Measurements from ENCODE around the gene TFDP1. TPM values are rescaled to one million over a fixed set of nuclear protein-coding genes. Genes with fewer than 3 reads are reported as not detected.
"Not testable (repeated sequence)": the region's sequence is repeated elsewhere in the genome, so short reads cannot be mapped to it uniquely, and the experiment has no call there.

TFDP1 gene
- total RNA-seq, 1 donor from 2014 or later, result 42.1 TPM

GRCh38 chr13:113562844-113563243, 21.7 kb upstream of the TFDP1 start:
- DNase-seq, result no peak
- intact Hi-C loops (cut with DNase I), result loop anchor here (5.0 kb wide), 1 partner anchor 106 kb away; no protein-coding TSS in a partner anchor

GRCh38 chr13:113563511-113563910, 21.0 kb upstream of the TFDP1 start:
- ATAC-seq (ENCODE audit: poor library complexity); DNase-seq: not testable (repeated sequence)
- intact Hi-C loops (cut with DNase I), result loop anchor here (5.0 kb wide), 1 partner anchor 106 kb away; no protein-coding TSS in a partner anchor

More at GRCh38 chr13:113562844-113563243, 21.7 kb upstream of the TFDP1 start:
- no peak for ATAC-seq (ENCODE audit: poor library complexity)

GRCh38 chr13:113564331-113565023, 20.1 kb upstream of the TFDP1 start:
- intact Hi-C loops (cut with DNase I), result loop anchor here (5.0 kb wide), 1 partner anchor 107 kb away; no protein-coding TSS in a partner anchor
- DNase-seq, result no peak
- ATAC-seq (ENCODE audit: poor library complexity), result no peak

- intact Hi-C loops (cut with DNase I), result no loop called here
- DNase-seq (no peak), ATAC-seq (ENCODE audit: poor library complexity) (no peak)
These were observed 18.9 kb upstream of the TFDP1 start for GRCh38 chr13:113565526-113566226.

GRCh38 chr13:113566227-113566561, 18.4 kb upstream of the TFDP1 start:
- intact Hi-C loops (cut with DNase I), result no loop called here
- ATAC-seq (ENCODE audit: poor library complexity) (no peak), DNase-seq (no peak)

GRCh38 chr13:113567681-113568080, 16.9 kb upstream of the TFDP1 start:
- DNase-seq (no peak), ATAC-seq (ENCODE audit: poor library complexity) (no peak)
- intact Hi-C loops (cut with DNase I), result no loop called here

GRCh38 chr13:113573065-113573464, 11.5 kb upstream of the TFDP1 start:
- DNase-seq (no peak), ATAC-seq (ENCODE audit: poor library complexity) (no peak)
- intact Hi-C loops (cut with DNase I), result no loop called here

- ATAC-seq (ENCODE audit: poor library complexity) (no peak), DNase-seq (no peak)
- intact Hi-C loops (cut with DNase I), result no loop called here
These were observed 8.0 kb upstream of the TFDP1 start for GRCh38 chr13:113576597-113576996.

- intact Hi-C loops (cut with DNase I), result no loop called here
- ATAC-seq (ENCODE audit: poor library complexity), result no peak
- no peak for DNase-seq
These were observed 6.6 kb upstream of the TFDP1 start for GRCh38 chr13:113577881-113578435.

- ATAC-seq (ENCODE audit: poor library complexity) (no peak), DNase-seq (peak; percentile 13)
- intact Hi-C loops (cut with DNase I), result no loop called here
These were observed 4.9 kb upstream of the TFDP1 start for GRCh38 chr13:113579686-113580085.

- ATAC-seq (ENCODE audit: poor library complexity) (no peak), DNase-seq (no peak)
- intact Hi-C loops (cut with DNase I), result no loop called here
These were observed 2.7 kb upstream of the TFDP1 start for GRCh38 chr13:113581871-113582270.

- peak; percentile 36 for DNase-seq
- intact Hi-C loops (cut with DNase I), result no loop called here
- no peak for ATAC-seq (ENCODE audit: poor library complexity)
These were observed 1.5 kb upstream of the TFDP1 start for GRCh38 chr13:113582841-113583631.

- ATAC-seq (ENCODE audit: poor library complexity) (no peak), DNase-seq (peak; percentile 46)
- intact Hi-C loops (cut with DNase I), result no loop called here
These were observed 518 bp downstream of the TFDP1 start for GRCh38 chr13:113584870-113585671.

- peak; percentile 37 for DNase-seq
- no peak for ATAC-seq (ENCODE audit: poor library complexity)
These were observed 1.3 kb downstream of the TFDP1 start for GRCh38 chr13:113585896-113586295.

GRCh38 chr13:113586661-113587479, 2.3 kb downstream of the TFDP1 start:
- no peak for ATAC-seq (ENCODE audit: poor library complexity)
- intact Hi-C loops (cut with DNase I), result no loop called here
- DNase-seq, result peak; percentile 16

More at GRCh38 chr13:113585896-113586295, 1.3 kb downstream of the TFDP1 start:
- intact Hi-C loops (cut with DNase I), result no loop called here

GRCh38 chr13:113588394-113589111, 4.0 kb downstream of the TFDP1 start:
- intact Hi-C loops (cut with DNase I), result no loop called here
- ATAC-seq (ENCODE audit: poor library complexity) (no peak), DNase-seq (no peak)

Measured in Right ventricle myocardium superior (tissue), 1 donor.